Testis (tissue), 3 donors: Measurements from ENCODE around the gene PPP1R1A. TPM values are rescaled to one million over a fixed set of nuclear protein-coding genes. Genes with fewer than 3 reads are reported as not detected.

Experiments used
- DNase-seq: peaks from one replicate; pipeline ENCODE4 v3.0.0-alpha.2; 2019
- H3K27ac ChIP-seq, 2 donors: fragments of 200-600 bp; sonication (generic); one replicate each; pipeline ENCODE4 v1.5.1; 2019
- H3K27me3 ChIP-seq: fragments of 200-600 bp; sonication (generic); one replicate; pipeline ENCODE4 v1.5.1; 2019
- H3K36me3 ChIP-seq: fragments of 200-600 bp; sonication (generic); one replicate; pipeline ENCODE4 v1.5.1; 2017; ENCODE audit warnings: low read depth; ENCODE audit errors: missing control alignments
- H3K4me1 ChIP-seq: fragments of 200-600 bp; sonication (generic); one replicate; pipeline ENCODE4 v1.5.1; 2019
- H3K4me3 ChIP-seq, 2 donors: fragments of 200-600 bp; sonication (generic); one replicate each; pipeline ENCODE4 v1.5.1; 2017 to 2019
- H3K9me3 ChIP-seq: fragments of 200-600 bp; sonication (generic); one replicate; pipeline ENCODE4 v1.5.1; 2017
- POLR2A ChIP-seq: fragments of 450-650 bp; IDR thresholded peaks from one replicate; pipeline ENCODE4 v1.6.1; 2017; ENCODE audit warnings: antibody characterized with exemption, mild to moderate bottlenecking, moderate library complexity
- WGBS, 2 donors: methylation state at CpG; one replicate each; pipeline ENCODE4 v1.1.5; 2018; 5-methylcytosine and 5-hydroxymethylcytosine counted together
- intact Hi-C: fragments of 100-400 bp; cut with DNase I; formaldehyde crosslinking; loops from one replicate; pipeline ENCODE4 v1.15.1; 2023; ENCODE audit warnings: low total_unique reads
- polyA plus RNA-seq: library from polyadenylated mRNA; stranded (reverse); fragments of 350-450 nt; fragmentation: Illumina TruSeq; extraction: RNeasy Lipid Tissue Mini Kit (QIAGEN cat#74804); gene quantifications from one replicate; pipeline ENCODE4 v1.2.3, GENCODE V29; 2014; ENCODE audit warnings: low read depth, low replicate concordance; ENCODE audit not compliant: insufficient read depth
- total RNA-seq, 2 donors: library from RNA; depleted of rRNA; stranded (reverse); fragments of >200 nt; gene quantifications; one replicate each; pipeline ENCODE4 v1.2.3, GENCODE V29; 2016
- TF ChIP-seq, protein P1 (sequence below), 3 experiments: fragments of 450-650 bp in 2 of 3; fragments of 200-600 bp in 1 of 3; sonication (generic) in 1 of 3; IDR thresholded peaks; one replicate each; pipeline ENCODE4 v1.5.1; 2016 to 2019; ENCODE audit warnings: antibody characterized with exemption in 3 of 3, mild to moderate bottlenecking in 2 of 3, moderate library complexity in 1 of 3

Gene PPP1R1A
- total and polyA plus RNA-seq, 3 donors from 2014 or later = 6.1 to 6.9 (median 6.3) TPM

- Histone ChIP-seq H3K9me3 (no peaks in the 10 kb centered on the region), H3K36me3 (no peaks in the 10 kb centered on the region), H3K27ac (no peak overlapping the region), H3K4me3 (no peak overlapping the region), H3K4me1 (no peaks in the 10 kb centered on the region), H3K27me3 (no peaks in the 10 kb centered on the region)
- no peak for TF ChIP-seq POLR2A
- TF ChIP-seq, protein P1, sequence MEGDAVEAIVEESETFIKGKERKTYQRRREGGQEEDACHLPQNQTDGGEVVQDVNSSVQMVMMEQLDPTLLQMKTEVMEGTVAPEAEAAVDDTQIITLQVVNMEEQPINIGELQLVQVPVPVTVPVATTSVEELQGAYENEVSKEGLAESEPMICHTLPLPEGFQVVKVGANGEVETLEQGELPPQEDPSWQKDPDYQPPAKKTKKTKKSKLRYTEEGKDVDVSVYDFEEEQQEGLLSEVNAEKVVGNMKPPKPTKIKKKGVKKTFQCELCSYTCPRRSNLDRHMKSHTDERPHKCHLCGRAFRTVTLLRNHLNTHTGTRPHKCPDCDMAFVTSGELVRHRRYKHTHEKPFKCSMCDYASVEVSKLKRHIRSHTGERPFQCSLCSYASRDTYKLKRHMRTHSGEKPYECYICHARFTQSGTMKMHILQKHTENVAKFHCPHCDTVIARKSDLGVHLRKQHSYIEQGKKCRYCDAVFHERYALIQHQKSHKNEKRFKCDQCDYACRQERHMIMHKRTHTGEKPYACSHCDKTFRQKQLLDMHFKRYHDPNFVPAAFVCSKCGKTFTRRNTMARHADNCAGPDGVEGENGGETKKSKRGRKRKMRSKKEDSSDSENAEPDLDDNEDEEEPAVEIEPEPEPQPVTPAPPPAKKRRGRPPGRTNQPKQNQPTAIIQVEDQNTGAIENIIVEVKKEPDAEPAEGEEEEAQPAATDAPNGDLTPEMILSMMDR (IDR thresholded peaks at IDR 0.05) = peak; percentile 95 to 100 (median 99)
- DNase-seq = peak; percentile 92
- intact Hi-C loops = no loop called here
- 13 to 14% methylated on average over 11 of the region's 11 CpGs for WGBS, 2 donors
Observed at GRCh38 chr12:54579696-54580333, 8.6 kb downstream of the PPP1R1A start.

GRCh38 chr12:54579258-54579657 lies 9.2 kb downstream of the PPP1R1A start:
- no peaks in the 10 kb centered on the region for H3K36me3 ChIP-seq
- DNase-seq = no peak
- no peak overlapping the region for H3K4me3 ChIP-seq
- H3K4me1 ChIP-seq = no peaks in the 10 kb centered on the region
- no peak overlapping the region for H3K27ac ChIP-seq
- TF ChIP-seq, protein P1 (IDR thresholded peaks at IDR 0.05) = no peak
- no peak for TF ChIP-seq POLR2A
- no peaks in the 10 kb centered on the region for H3K9me3 ChIP-seq
- WGBS, 2 donors = 68 to 91% methylated on average over 3 to 4 of the region's 4 CpGs
- H3K27me3 ChIP-seq = no peaks in the 10 kb centered on the region
- intact Hi-C loops = no loop called here

- no peaks in the 10 kb centered on the region for H3K4me1 ChIP-seq
- intact Hi-C loops = no loop called here
- TF ChIP-seq POLR2A = no peak
- TF ChIP-seq, protein P1 (IDR thresholded peaks at IDR 0.05) = no peak
- H3K36me3 ChIP-seq = no peaks in the 10 kb centered on the region
- WGBS, 2 donors = 94 to 95% methylated on average over 5 to 7 of the region's 7 CpGs
- no peak overlapping the region for H3K4me3 ChIP-seq
- no peaks in the 10 kb centered on the region for H3K9me3 ChIP-seq
- DNase-seq = no peak
- H3K27ac ChIP-seq = no peak overlapping the region
- no peaks in the 10 kb centered on the region for H3K27me3 ChIP-seq
Observed at GRCh38 chr12:54578778-54579177, 9.7 kb downstream of the PPP1R1A start.

- intact Hi-C loops = no loop called here
Observed at GRCh38 chr12:54572881-54573280, 15.6 kb downstream of the PPP1R1A start.

More at GRCh38 chr12:54572881-54573280, 15.6 kb downstream of the PPP1R1A start:
- Histone ChIP-seq H3K9me3 (no peaks in the 10 kb centered on the region), H3K27ac (no peak overlapping the region), H3K4me3 (no peak overlapping the region), H3K36me3 (no peaks in the 10 kb centered on the region), H3K4me1 (no peaks in the 10 kb centered on the region), H3K27me3 (no peaks in the 10 kb centered on the region)
- 62 to 81% methylated on average over 4 to 5 of the region's 5 CpGs for WGBS, 2 donors
- TF ChIP-seq POLR2A = no peak
- TF ChIP-seq, protein P1 (IDR thresholded peaks at IDR 0.05) = no peak
- DNase-seq = no peak
